Measurements from ENCODE around the gene NMNAT2.

- no peak for TF ChIP-seq CTCF (IDR thresholded peaks at IDR 0.05)
- TF ChIP-seq POLR2A (IDR thresholded peaks at IDR 0.05) = no peak
Observed at GRCh38 chr1:183433703-183434102, 15.5 kb upstream of the NMNAT2 start.

Measured in Peyer's patch (tissue), 4 donors.